Endothelial cell of umbilical vein (primary cell): ENCODE data around the gene DPP6. TPM values are rescaled to one million over a fixed set of nuclear protein-coding genes. Genes with fewer than 3 reads are reported as not detected.

Experiments used
- BruUV-seq: library from RNA; stranded (reverse); fragments of 400-500 nt; replicated peaks from 2 replicates; lab custom pipeline; 2021; lab: Mats Ljungman, UMichigan
- CTCF ChIA-PET: fragments of 300-600, 350-600 bp; sonication (Branson Sonifier 250); formaldehyde crosslinking; loops from one replicate; lab custom pipeline; 2021; ENCODE audit warnings: antibody characterized with exemption, inconsistent platforms; lab: Charles Lee
- POLR2A ChIA-PET: fragments of 300-600, 350-600 bp; sonication (Branson Sonifier 250); formaldehyde crosslinking; loops from one replicate; lab custom pipeline; 2021; ENCODE audit warnings: antibody characterized with exemption, inconsistent platforms; lab: Charles Lee
- DNase-seq: peaks from one replicate; pipeline ENCODE4 v3.0.0-alpha.2; 2011; ENCODE audit warnings: low read depth, low spot score
- FAIRE-seq: peaks from 2 replicates; lab custom pipeline; 2011; peaks lifted over from hg19 to GRCh38; lab: Jason Lieb, UNC
- H2AFZ ChIP-seq: 2 replicates; pipeline ENCODE4 v1.6.0; 2012; ENCODE audit warnings: low read depth, low read length, control low read depth, inconsistent platforms
- H3K27ac ChIP-seq: 2 replicates; pipeline ENCODE4 v1.5.1; 2011; ENCODE audit warnings: low read depth, mild to moderate bottlenecking, control low read depth, low read length, moderate library complexity; ENCODE audit not compliant: insufficient read depth
- H3K27me3 ChIP-seq, 2 experiments: 2 replicates each; pipeline versions ENCODE4 v1.6.0 to v1.6.1; 2011; ENCODE audit warnings: low read length in 2 of 2, mixed read lengths in 1 of 2; ENCODE audit not compliant: control insufficient read depth in 2 of 2, insufficient read depth in 2 of 2
- H3K36me3 ChIP-seq, 2 experiments: 2 replicates in 1 of 2; 3 replicates in 1 of 2; pipeline ENCODE4 v1.5.1; 2011; ENCODE audit warnings: low read length in 2 of 2, mild to moderate bottlenecking in 1 of 2, moderate library complexity in 1 of 2; ENCODE audit not compliant: control insufficient read depth in 2 of 2, insufficient read depth in 2 of 2; ENCODE audit errors: extremely low read depth in 1 of 2
- H3K4me1 ChIP-seq: 3 replicates; pipeline ENCODE4 v1.5.1; 2011; ENCODE audit warnings: mild to moderate bottlenecking, low read length; ENCODE audit not compliant: control insufficient read depth, insufficient read depth; ENCODE audit errors: extremely low read depth
- H3K4me2 ChIP-seq: 2 replicates; pipeline ENCODE4 v1.6.1; 2011; ENCODE audit warnings: low read length, control low read depth, mixed read lengths; ENCODE audit not compliant: insufficient read depth
- H3K4me3 ChIP-seq, 3 experiments: fragments of 200-600 bp in 1 of 3; sonication (generic), shearing (Covaris generic) in 1 of 3; replicated peaks in 1 of 3; 2 replicates each; pipeline ENCODE4 v1.5.1; 2011 to 2016; ENCODE audit warnings: control low read depth in 3 of 3, low read length in 3 of 3, mild to moderate bottlenecking in 2 of 3, inconsistent platforms in 1 of 3, low read depth in 1 of 3, moderate library complexity in 1 of 3; ENCODE audit not compliant: insufficient read depth in 1 of 3
- H3K79me2 ChIP-seq: 2 replicates; pipeline ENCODE4 v1.6.0; 2012; ENCODE audit warnings: low read length, inconsistent platforms; ENCODE audit not compliant: control insufficient read depth, insufficient read depth
- H3K9ac ChIP-seq: replicated peaks from 2 replicates; pipeline ENCODE3; 2011; ENCODE audit warnings: low read length, control low read depth; ENCODE audit not compliant: insufficient read depth; ENCODE audit errors: extremely low read depth
- H3K9me1 ChIP-seq: replicated peaks from 3 replicates; pipeline ENCODE4 v1.6.0; 2011; ENCODE audit warnings: mild to moderate bottlenecking, low read length; ENCODE audit not compliant: control insufficient read depth, insufficient read depth; ENCODE audit errors: extremely low read depth
- H3K9me3 ChIP-seq: replicated peaks from 2 replicates; pipeline ENCODE4 v1.5.1; 2012; ENCODE audit warnings: low read length, inconsistent platforms; ENCODE audit not compliant: control insufficient read depth, insufficient read depth
- H4K20me1 ChIP-seq: replicated peaks from 2 replicates; pipeline ENCODE3; 2011; ENCODE audit warnings: mild to moderate bottlenecking, low read length; ENCODE audit not compliant: control insufficient read depth, insufficient read depth; ENCODE audit errors: extremely low read depth
- EZH2 ChIP-seq: IDR thresholded peaks from 2 replicates; pipeline ENCODE4 v1.6.1; 2012; ENCODE audit warnings: borderline replicate concordance, low read depth, mild to moderate bottlenecking, moderate library complexity, low read length, inconsistent platforms; ENCODE audit not compliant: severe bottlenecking
- FOS ChIP-seq: IDR thresholded peaks from 2 replicates; pipeline ENCODE4 v1.6.1; 2011; ENCODE audit warnings: mild to moderate bottlenecking, low read length, moderate library complexity, borderline replicate concordance; ENCODE audit not compliant: insufficient read depth
- GATA2 ChIP-seq: IDR thresholded peaks from 2 replicates; pipeline ENCODE4 v1.7.0; 2011; ENCODE audit warnings: low read depth, mild to moderate bottlenecking, moderate library complexity, mixed read lengths, low read length; ENCODE audit not compliant: insufficient read length, insufficient read depth
- JUN ChIP-seq: IDR thresholded peaks from 2 replicates; pipeline ENCODE4 v1.6.1; 2011; ENCODE audit warnings: borderline replicate concordance, low read depth; ENCODE audit not compliant: insufficient read length, insufficient read depth
- MYC ChIP-seq: IDR thresholded peaks from one replicate; pipeline ENCODE4 v1.6.1; 2011; ENCODE audit warnings: mild to moderate bottlenecking, low read depth, low read length
- POLR2A ChIP-seq: IDR thresholded peaks from 2 replicates; pipeline ENCODE4 v1.6.1; 2012; ENCODE audit warnings: low read depth, mild to moderate bottlenecking, control low read depth, low read length
- POLR2AphosphoS5 ChIP-seq: IDR thresholded peaks from 2 replicates; pipeline ENCODE4 v1.6.1; 2012; ENCODE audit warnings: low read depth, mild to moderate bottlenecking, control low read depth, low read length, moderate library complexity; ENCODE audit not compliant: insufficient read depth
- dilution Hi-C: fragments of 300-500 bp; cut with MboI; formaldehyde crosslinking; loops from one replicate; pipeline ENCODE4 v1.15.0; 2019; ENCODE audit warnings: low sequenced_read_pairs; ENCODE audit not compliant: extremely low pct_ligation_motif_present
- intact Hi-C: fragments of 100-400 bp; cut with micrococcal nuclease; formaldehyde crosslinking; loops from one replicate; pipeline ENCODE4 v1.10.0; 2022
- polyA plus RNA-seq, 4 experiments: library from polyadenylated mRNA; depleted of rRNA in 3 of 4; stranded (reverse) in 3 of 4; unstranded in 1 of 4; fragments of >200 nt; gene quantifications; 2 replicates each; pipeline versions ENCODE4 v1.2.1 to v1.2.3, GENCODE V29; 2011 to 2012; ENCODE audit warnings: missing spikeins in 1 of 4
- total RNA-seq: library from RNA; stranded (reverse); gene quantifications from 2 replicates; pipeline ENCODE4 v1.2.3, GENCODE V29; 2021
- TF ChIP-seq, protein P1 (sequence below): IDR thresholded peaks from 2 replicates; pipeline ENCODE4 v1.6.1; 2011; ENCODE audit not compliant: insufficient read depth, insufficient read length
- TF ChIP-seq, protein P2 (sequence below), 2 donors: IDR thresholded peaks; 1 replicate in 1 of 2; 2 replicates in 1 of 2; pipeline ENCODE4 v1.5.1; 2011; ENCODE audit warnings: low read length in 2 of 2, mild to moderate bottlenecking in 2 of 2, moderate library complexity in 2 of 2, control low read depth in 1 of 2, inconsistent platforms in 1 of 2, low read depth in 1 of 2; ENCODE audit not compliant: insufficient read depth in 1 of 2; ENCODE audit errors: extremely low read depth in 1 of 2

Gene DPP6
- total and polyA plus RNA-seq, 2 donors (not counting 3 experiments of a cell fraction or from before 2014, with no cell fraction given): not detected

- H3K27me3 ChIP-seq: peaks cover 0 to 11% of the 10 kb centered on the region in 2 experiments
- dilution Hi-C loops: no loop called here
- H3K4me2 ChIP-seq: no peak overlapping the region
- no peak overlapping the region for H3K9ac ChIP-seq
- no peaks in the 10 kb centered on the region for H3K9me3 ChIP-seq
- H3K4me3 ChIP-seq: no peak overlapping the region
- no peak for TF ChIP-seq FOS
- no peak for TF ChIP-seq GATA2
- no peak for TF ChIP-seq EZH2
- no peak for TF ChIP-seq JUN
- no peak for TF ChIP-seq MYC
- no peak for TF ChIP-seq POLR2A
- TF ChIP-seq, protein P1, sequence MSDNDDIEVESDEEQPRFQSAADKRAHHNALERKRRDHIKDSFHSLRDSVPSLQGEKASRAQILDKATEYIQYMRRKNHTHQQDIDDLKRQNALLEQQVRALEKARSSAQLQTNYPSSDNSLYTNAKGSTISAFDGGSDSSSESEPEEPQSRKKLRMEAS: no peak
- TF ChIP-seq POLR2AphosphoS5: no peak
- TF ChIP-seq, protein P2, sequence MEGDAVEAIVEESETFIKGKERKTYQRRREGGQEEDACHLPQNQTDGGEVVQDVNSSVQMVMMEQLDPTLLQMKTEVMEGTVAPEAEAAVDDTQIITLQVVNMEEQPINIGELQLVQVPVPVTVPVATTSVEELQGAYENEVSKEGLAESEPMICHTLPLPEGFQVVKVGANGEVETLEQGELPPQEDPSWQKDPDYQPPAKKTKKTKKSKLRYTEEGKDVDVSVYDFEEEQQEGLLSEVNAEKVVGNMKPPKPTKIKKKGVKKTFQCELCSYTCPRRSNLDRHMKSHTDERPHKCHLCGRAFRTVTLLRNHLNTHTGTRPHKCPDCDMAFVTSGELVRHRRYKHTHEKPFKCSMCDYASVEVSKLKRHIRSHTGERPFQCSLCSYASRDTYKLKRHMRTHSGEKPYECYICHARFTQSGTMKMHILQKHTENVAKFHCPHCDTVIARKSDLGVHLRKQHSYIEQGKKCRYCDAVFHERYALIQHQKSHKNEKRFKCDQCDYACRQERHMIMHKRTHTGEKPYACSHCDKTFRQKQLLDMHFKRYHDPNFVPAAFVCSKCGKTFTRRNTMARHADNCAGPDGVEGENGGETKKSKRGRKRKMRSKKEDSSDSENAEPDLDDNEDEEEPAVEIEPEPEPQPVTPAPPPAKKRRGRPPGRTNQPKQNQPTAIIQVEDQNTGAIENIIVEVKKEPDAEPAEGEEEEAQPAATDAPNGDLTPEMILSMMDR (IDR thresholded peaks at IDR 0.05; ENCODE audit: extremely low read depth in 1 of 2, insufficient read depth in 1 of 2, low read depth in 1 of 2, low read length in 2 of 2): no peak
- no TSS peak for BruUV-seq
- POLR2A ChIA-PET: no interaction called here
- peaks cover 4% of the 10 kb centered on the region for H3K4me1 ChIP-seq
- no peaks in the 10 kb centered on the region for H3K36me3 ChIP-seq
- H3K9me1 ChIP-seq: no peaks in the 10 kb centered on the region
- FAIRE-seq: no peak
- no peaks in the 10 kb centered on the region for H4K20me1 ChIP-seq
- H3K79me2 ChIP-seq: no peaks in the 10 kb centered on the region
- CTCF ChIA-PET: interaction anchor here (1.6 to 5.6 kb wide), 2 partner anchors 12 to 440 kb away, joined by 5 to 49 read pairs; no protein-coding TSS in a partner anchor
- no peak overlapping the region for H3K27ac ChIP-seq
- DNase-seq: no peak
- intact Hi-C loops: no loop called here
- H2AFZ ChIP-seq: no peak overlapping the region
Measured at GRCh38 chr7:154916381-154916780, 864.2 kb downstream of the DPP6 start.
